Testis (tissue), 2 donors: ENCODE measurements around the gene IGFBP3.

Experiments used
- POLR2A ChIP-seq: fragments of 450-650 bp; IDR thresholded peaks from one replicate; pipeline ENCODE4 v1.6.1; 2017; ENCODE audit warnings: antibody characterized with exemption, mild to moderate bottlenecking, moderate library complexity
- TF ChIP-seq, protein P1 (sequence below), 3 experiments: fragments of 450-650 bp in 2 of 3; fragments of 200-600 bp in 1 of 3; sonication (generic) in 1 of 3; IDR thresholded peaks; one replicate each; pipeline ENCODE4 v1.5.1; 2016 to 2019; ENCODE audit warnings: antibody characterized with exemption in 3 of 3, mild to moderate bottlenecking in 2 of 3, moderate library complexity in 1 of 3

GRCh38 chr7:45878457-45879144 is 42.5 kb downstream of the IGFBP3 start:
- TF ChIP-seq, protein P1, sequence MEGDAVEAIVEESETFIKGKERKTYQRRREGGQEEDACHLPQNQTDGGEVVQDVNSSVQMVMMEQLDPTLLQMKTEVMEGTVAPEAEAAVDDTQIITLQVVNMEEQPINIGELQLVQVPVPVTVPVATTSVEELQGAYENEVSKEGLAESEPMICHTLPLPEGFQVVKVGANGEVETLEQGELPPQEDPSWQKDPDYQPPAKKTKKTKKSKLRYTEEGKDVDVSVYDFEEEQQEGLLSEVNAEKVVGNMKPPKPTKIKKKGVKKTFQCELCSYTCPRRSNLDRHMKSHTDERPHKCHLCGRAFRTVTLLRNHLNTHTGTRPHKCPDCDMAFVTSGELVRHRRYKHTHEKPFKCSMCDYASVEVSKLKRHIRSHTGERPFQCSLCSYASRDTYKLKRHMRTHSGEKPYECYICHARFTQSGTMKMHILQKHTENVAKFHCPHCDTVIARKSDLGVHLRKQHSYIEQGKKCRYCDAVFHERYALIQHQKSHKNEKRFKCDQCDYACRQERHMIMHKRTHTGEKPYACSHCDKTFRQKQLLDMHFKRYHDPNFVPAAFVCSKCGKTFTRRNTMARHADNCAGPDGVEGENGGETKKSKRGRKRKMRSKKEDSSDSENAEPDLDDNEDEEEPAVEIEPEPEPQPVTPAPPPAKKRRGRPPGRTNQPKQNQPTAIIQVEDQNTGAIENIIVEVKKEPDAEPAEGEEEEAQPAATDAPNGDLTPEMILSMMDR (IDR thresholded peaks at IDR 0.05): no peak
- TF ChIP-seq POLR2A: no peak
